IPS-18a (cell line): ENCODE data around the gene XIRP2.

Experiments used
- H3K27ac ChIP-seq: one replicate; pipeline ENCODE4 v1.5.1; 2013; ENCODE audit warnings: low read length
- H3K27me3 ChIP-seq: one replicate; pipeline ENCODE4 v1.6.1; 2013; ENCODE audit warnings: mild to moderate bottlenecking, low read length; ENCODE audit not compliant: control insufficient read depth, insufficient read depth
- H3K36me3 ChIP-seq: one replicate; pipeline ENCODE4 v1.6.1; 2013; ENCODE audit warnings: low read depth, low read length; ENCODE audit not compliant: control insufficient read depth
- H3K4me1 ChIP-seq: one replicate; pipeline ENCODE4 v1.6.1; 2013; ENCODE audit warnings: low read depth, low read length; ENCODE audit not compliant: control insufficient read depth
- H3K4me3 ChIP-seq: one replicate; pipeline ENCODE4 v1.5.1; 2013; ENCODE audit warnings: low read length
- H3K9ac ChIP-seq: one replicate; pipeline ENCODE4 v1.6.1; 2013; ENCODE audit warnings: mild to moderate bottlenecking, low read length, moderate library complexity
- H3K9me3 ChIP-seq: one replicate; pipeline ENCODE4 v1.6.1; 2013; ENCODE audit warnings: low read depth, low read length; ENCODE audit not compliant: control insufficient read depth

XIRP2 gene

DNA sequence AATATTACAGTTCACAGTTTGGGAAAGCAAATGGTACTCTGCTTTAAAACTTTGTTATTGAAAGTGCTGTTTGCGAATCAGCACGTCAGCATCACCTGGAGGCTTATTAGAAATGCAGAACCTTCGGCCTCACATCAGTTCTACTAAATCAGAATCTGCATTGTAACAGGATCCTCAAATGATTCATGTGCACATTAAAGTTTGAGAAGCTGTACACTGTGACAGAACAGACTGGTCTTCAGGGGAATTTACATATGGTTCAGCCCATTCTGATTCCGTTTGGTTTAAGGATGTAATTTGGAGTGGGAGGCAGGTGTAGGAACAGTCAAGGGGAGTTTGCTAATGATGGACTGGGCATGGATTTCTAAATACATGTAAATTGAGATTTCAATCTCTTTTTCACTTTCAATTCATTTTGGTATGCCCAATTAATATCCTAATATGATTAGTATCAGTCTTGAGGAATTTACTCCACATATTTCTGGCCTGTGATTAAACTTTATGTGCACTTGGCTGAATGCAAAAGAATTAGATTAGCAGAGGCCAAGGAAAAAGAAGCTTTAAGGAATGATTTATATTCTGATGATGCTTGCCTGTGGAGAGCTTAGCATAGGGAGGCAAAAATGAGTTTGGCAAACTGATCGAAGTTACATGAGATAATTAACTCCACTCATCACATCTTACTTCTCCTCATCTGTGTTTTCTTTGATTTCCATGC is 248.8 kb downstream of the XIRP2 start:
- H3K27ac ChIP-seq = no peak overlapping the region
- no peak overlapping the region for H3K4me3 ChIP-seq
- H3K4me1 ChIP-seq = no peaks in the 10 kb centered on the region
- no peak overlapping the region for H3K9ac ChIP-seq
- no peaks in the 10 kb centered on the region for H3K27me3 ChIP-seq
- H3K36me3 ChIP-seq = no peaks in the 10 kb centered on the region
- no peaks in the 10 kb centered on the region for H3K9me3 ChIP-seq

DNA sequence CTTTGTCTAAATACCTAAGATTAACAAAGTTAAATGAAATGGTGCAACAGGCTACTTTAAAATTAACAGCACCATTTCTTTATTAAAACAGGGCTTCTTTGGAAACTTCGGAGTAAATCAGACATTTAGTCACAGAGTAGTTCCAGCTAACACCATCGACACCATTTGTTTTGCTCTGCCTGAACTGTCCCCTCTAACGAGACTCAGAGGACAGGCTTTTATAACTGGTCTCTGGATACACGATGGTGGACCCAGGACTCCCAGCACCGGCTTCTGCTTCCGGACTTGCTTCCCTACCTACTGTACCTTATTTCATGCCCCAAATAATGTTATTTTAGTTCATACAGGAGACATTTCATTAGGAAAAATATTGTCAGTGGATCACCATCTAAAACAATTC is 252.1 kb downstream of the XIRP2 start:
- H3K36me3 ChIP-seq = no peaks in the 10 kb centered on the region
- H3K9me3 ChIP-seq = no peaks in the 10 kb centered on the region
- H3K4me3 ChIP-seq = no peak overlapping the region
- H3K27ac ChIP-seq = no peak overlapping the region
- H3K27me3 ChIP-seq = no peaks in the 10 kb centered on the region
- no peaks in the 10 kb centered on the region for H3K4me1 ChIP-seq
- no peak overlapping the region for H3K9ac ChIP-seq

- no peaks in the 10 kb centered on the region for H3K27me3 ChIP-seq
- H3K36me3 ChIP-seq = no peaks in the 10 kb centered on the region
- no peak overlapping the region for H3K4me3 ChIP-seq
- H3K9me3 ChIP-seq = no peaks in the 10 kb centered on the region
- H3K27ac ChIP-seq = no peak overlapping the region
- no peak overlapping the region for H3K9ac ChIP-seq
- no peaks in the 10 kb centered on the region for H3K4me1 ChIP-seq
Measured at GRCh38 chr2:167140767-167141166, 252.5 kb downstream of the XIRP2 start.

DNA sequence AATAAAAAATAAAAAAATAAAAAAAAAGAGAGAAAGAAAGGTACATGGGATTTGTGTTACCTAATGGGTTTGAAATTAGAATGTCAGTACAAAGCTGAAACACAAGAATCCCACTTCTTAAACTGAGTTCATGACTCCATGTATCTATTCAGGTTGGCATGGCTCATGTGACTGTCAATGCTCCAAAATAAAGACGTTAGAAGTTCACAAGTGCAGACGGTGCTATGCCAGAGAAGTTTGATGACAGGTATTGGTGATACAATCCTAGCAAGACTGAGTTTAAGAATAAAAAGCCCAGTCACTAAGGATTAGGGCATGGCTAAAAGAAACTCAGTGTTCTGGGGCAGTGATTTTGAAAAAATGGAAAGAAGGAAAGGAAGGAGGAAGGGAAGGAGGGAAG is 254.3 kb downstream of the XIRP2 start:
- Histone ChIP-seq H3K9ac (no peak overlapping the region), H3K9me3 (no peaks in the 10 kb centered on the region), H3K27ac (no peak overlapping the region), H3K4me3 (no peak overlapping the region), H3K27me3 (no peaks in the 10 kb centered on the region), H3K36me3 (no peaks in the 10 kb centered on the region), H3K4me1 (no peaks in the 10 kb centered on the region)

DNA sequence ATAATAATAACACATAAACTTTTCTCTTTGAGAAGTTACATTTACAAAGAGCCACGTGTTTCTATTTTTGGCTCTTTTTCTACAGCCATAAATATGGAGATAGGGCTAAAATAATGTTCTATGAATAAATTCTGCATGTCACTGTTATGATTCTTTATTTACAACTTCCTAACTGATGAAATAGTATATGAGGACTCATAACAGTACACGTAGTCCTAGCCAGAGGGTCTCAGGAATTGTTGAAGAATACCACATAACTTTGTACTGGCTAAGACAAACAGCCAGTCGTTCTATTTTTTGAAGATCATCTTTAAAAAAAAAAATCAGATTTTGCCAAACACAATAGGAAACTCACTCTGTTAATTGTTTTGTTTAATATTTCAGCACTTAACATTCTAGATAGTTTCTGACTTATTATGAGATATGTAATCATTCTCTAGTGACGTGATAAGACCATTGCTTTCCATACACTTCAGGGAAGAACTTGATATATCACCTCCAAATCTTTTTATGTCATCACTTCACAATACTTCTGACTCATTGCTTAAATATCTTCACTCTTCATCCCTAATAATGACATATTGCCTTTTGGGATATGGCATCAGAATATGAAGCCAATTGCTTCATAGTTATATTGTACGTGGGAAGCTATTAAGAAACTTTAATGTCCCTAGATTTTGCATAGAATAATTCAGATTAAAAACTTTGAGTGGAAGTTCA is 256.1 kb downstream of the XIRP2 start:
- Histone ChIP-seq H3K27me3 (no peaks in the 10 kb centered on the region), H3K9me3 (no peaks in the 10 kb centered on the region), H3K4me3 (no peak overlapping the region), H3K36me3 (no peaks in the 10 kb centered on the region), H3K4me1 (no peaks in the 10 kb centered on the region), H3K27ac (no peak overlapping the region), H3K9ac (no peak overlapping the region)

DNA sequence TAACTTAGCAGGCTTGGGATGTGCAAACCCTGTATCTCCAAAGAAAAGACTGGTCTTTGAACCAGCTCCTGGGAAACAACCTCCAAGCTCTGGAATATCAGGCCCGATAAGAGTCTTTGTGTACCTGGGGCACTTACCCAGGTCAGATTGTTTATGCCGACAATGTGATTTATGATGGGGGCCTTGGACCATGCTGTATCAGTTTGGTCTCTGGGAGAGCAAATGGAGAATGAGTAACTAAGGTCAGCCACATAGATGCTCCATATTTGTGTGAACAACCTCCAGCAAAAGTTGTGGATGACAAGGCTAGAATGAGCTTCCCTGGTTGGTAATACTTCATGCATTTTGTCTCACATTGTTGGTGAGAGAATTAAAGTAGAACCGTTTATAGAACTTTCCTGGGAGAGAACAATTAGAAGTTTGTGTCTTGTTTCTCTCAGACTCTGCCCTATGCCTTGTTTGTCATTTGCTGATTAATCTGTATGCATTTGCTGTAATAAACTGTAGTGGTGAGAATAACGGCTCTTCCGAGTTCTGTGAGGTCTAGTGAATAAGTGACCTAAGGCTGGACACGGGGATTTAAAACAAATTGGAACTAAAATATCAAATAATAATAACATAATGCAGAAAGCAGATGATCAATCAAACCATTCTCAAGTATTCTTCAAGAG is 259.1 kb downstream of the XIRP2 start:
- no peaks in the 10 kb centered on the region for H3K36me3 ChIP-seq
- H3K27ac ChIP-seq = no peak overlapping the region
- H3K4me1 ChIP-seq = no peaks in the 10 kb centered on the region
- no peak overlapping the region for H3K4me3 ChIP-seq
- H3K9me3 ChIP-seq = no peaks in the 10 kb centered on the region
- H3K9ac ChIP-seq = no peak overlapping the region
- no peaks in the 10 kb centered on the region for H3K27me3 ChIP-seq

- no peaks in the 10 kb centered on the region for H3K36me3 ChIP-seq
- H3K27ac ChIP-seq = no peak overlapping the region
- no peaks in the 10 kb centered on the region for H3K9me3 ChIP-seq
- no peaks in the 10 kb centered on the region for H3K27me3 ChIP-seq
- no peak overlapping the region for H3K4me3 ChIP-seq
- no peaks in the 10 kb centered on the region for H3K4me1 ChIP-seq
- no peak overlapping the region for H3K9ac ChIP-seq
Measured at GRCh38 chr2:167151894-167152293, 263.6 kb downstream of the XIRP2 start.

DNA sequence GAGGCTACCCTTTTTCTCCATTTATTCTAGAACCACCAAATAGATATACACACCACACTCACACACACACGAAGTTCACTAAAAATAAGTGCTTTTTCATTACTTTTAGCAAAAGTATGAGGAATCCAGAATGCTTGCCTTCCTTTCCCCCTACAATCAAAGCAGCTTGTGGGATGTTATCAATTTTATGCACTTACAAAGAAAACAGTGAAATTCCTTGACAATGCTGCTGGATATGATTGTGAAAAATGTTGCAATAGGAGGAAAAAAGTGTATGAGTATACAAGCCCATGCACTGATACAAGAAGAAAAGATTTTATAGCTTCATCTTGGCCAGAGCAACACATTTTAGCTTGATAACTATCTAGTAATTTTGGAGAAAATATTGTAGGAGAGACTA is 269.2 kb downstream of the XIRP2 start:
- no peaks in the 10 kb centered on the region for H3K4me1 ChIP-seq
- H3K9me3 ChIP-seq = peaks cover 6% of the 10 kb centered on the region
- no peak overlapping the region for H3K27ac ChIP-seq
- no peaks in the 10 kb centered on the region for H3K36me3 ChIP-seq
- H3K9ac ChIP-seq = no peak overlapping the region
- no peaks in the 10 kb centered on the region for H3K27me3 ChIP-seq
- no peak overlapping the region for H3K4me3 ChIP-seq

- Histone ChIP-seq H3K9me3 (no peaks in the 10 kb centered on the region), H3K27me3 (no peaks in the 10 kb centered on the region), H3K36me3 (no peaks in the 10 kb centered on the region), H3K27ac (no peak overlapping the region), H3K4me3 (no peak overlapping the region), H3K9ac (no peak overlapping the region), H3K4me1 (no peaks in the 10 kb centered on the region)
Measured at GRCh38 chr2:167177196-167177595, 288.9 kb downstream of the XIRP2 start.

DNA sequence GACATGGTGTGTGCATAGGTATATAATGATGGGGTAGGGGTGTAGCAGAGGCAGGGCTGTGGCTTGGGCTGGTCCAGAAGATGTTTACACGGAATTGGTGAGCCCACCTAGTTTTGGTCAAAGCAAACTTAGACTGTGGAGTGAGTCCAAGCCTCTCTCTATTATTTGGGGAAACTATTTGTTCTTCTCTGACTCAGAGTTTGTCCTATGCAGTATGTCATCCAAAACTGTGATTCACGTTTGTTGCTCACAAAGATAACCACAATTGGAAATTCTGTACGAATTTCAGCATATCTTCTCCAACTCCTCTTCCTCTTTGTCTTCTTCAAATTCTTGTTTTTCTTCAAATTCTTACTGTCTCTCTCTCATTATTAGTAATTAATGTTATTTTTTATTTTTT is 292.9 kb downstream of the XIRP2 start:
- H3K27ac ChIP-seq = no peak overlapping the region
- no peaks in the 10 kb centered on the region for H3K27me3 ChIP-seq
- no peak overlapping the region for H3K9ac ChIP-seq
- no peaks in the 10 kb centered on the region for H3K9me3 ChIP-seq
- no peaks in the 10 kb centered on the region for H3K36me3 ChIP-seq
- no peak overlapping the region for H3K4me3 ChIP-seq
- H3K4me1 ChIP-seq = no peaks in the 10 kb centered on the region

DNA sequence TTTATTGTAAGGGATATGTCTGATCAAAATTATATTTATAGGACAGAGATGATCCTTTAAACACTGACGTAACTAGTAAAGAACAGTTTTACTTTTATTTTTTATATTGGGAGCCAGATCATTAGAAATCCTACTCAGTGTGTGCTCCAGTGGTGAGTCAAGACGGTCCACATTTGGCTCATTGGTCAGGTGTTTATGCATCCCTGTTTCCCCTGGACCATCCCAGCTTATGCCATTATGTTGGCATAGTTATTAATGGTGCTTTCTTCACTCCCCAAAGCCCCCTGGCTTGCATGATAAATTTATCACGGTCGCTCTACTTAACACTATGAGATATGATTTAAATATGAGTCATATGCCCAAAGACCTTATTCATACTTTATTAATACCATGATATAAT is 293.4 kb downstream of the XIRP2 start:
- Histone ChIP-seq H3K27me3 (no peaks in the 10 kb centered on the region), H3K9ac (no peak overlapping the region), H3K4me3 (no peak overlapping the region), H3K9me3 (no peaks in the 10 kb centered on the region), H3K36me3 (no peaks in the 10 kb centered on the region), H3K4me1 (no peaks in the 10 kb centered on the region), H3K27ac (no peak overlapping the region)
